Effector memory CD4-positive, alpha-beta T cell (primary cell): ENCODE results near the gene PIP.
"Not testable (repeated sequence)": the region's sequence is repeated elsewhere in the genome, so short reads cannot be mapped to it uniquely, and the experiment has no call there.

ENCODE experiments used
- DNase-seq, 3 donors: peaks; one replicate each; pipeline ENCODE4 v3.0.0-alpha.2; 2020
- H3K27ac ChIP-seq: 2 replicates; pipeline ENCODE4 v1.7.0; 2013; ENCODE audit warnings: mild to moderate bottlenecking, low read length, moderate library complexity; ENCODE audit not compliant: insufficient read depth, poor library complexity, severe bottlenecking
- H3K27me3 ChIP-seq: replicated peaks from 2 replicates; pipeline ENCODE4 v1.7.0; 2013; ENCODE audit warnings: mild to moderate bottlenecking, low read length; ENCODE audit not compliant: insufficient read depth, control insufficient read depth, poor library complexity, severe bottlenecking
- H3K36me3 ChIP-seq: 2 replicates; pipeline ENCODE4 v1.7.0; 2013; ENCODE audit warnings: mild to moderate bottlenecking, low read length, moderate library complexity; ENCODE audit not compliant: control insufficient read depth, insufficient read depth
- H3K4me1 ChIP-seq: 2 replicates; pipeline ENCODE4 v1.7.0; 2013; ENCODE audit warnings: low read length, mild to moderate bottlenecking; ENCODE audit not compliant: control insufficient read depth, insufficient read depth, poor library complexity, severe bottlenecking
- H3K4me3 ChIP-seq: 2 replicates; pipeline ENCODE4 v1.7.0; 2013; ENCODE audit warnings: low read length, low read depth, mild to moderate bottlenecking; ENCODE audit not compliant: insufficient read depth, poor library complexity, severe bottlenecking
- H3K9me3 ChIP-seq: 2 replicates; pipeline ENCODE4 v1.7.0; 2013; ENCODE audit warnings: mild to moderate bottlenecking, low read length, moderate library complexity; ENCODE audit not compliant: control insufficient read depth
- total RNA-seq, 3 donors: gene quantifications; one replicate each; lab custom pipeline; 2026; lab: John Stamatoyannopoulos, UW

Gene PIP, protein sequence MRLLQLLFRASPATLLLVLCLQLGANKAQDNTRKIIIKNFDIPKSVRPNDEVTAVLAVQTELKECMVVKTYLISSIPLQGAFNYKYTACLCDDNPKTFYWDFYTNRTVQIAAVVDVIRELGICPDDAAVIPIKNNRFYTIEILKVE
- total RNA-seq = 0 reads per million in 3 donors

- Histone ChIP-seq H3K4me1 (no peaks in the 10 kb centered on the region), H3K9me3 (no peaks in the 10 kb centered on the region), H3K4me3 (no peak within 1 kb of the TSS), H3K27me3 (no peaks in the 10 kb centered on the region), H3K27ac (no peak within 1 kb of the TSS), H3K36me3 (no peaks in the 10 kb centered on the region)
- DNase-seq = no peak
Measured at GRCh38 chr7:143131781-143132180, at the start of gene PIP. Gene PIP (plus strand): TSS chr7:143132077. CDS start chr7:143132117, 40 bp downstream.

- no peaks in the 10 kb centered on the region for H3K9me3 ChIP-seq
- no peak overlapping the region for H3K27ac ChIP-seq
- DNase-seq = no peak
- H3K27me3 ChIP-seq = no peaks in the 10 kb centered on the region
- H3K4me1 ChIP-seq = no peaks in the 10 kb centered on the region
- H3K4me3 ChIP-seq = no peak overlapping the region
- no peaks in the 10 kb centered on the region for H3K36me3 ChIP-seq
Measured at GRCh38 chr7:143085109-143085508, 46.8 kb upstream of the PIP start.

GRCh38 chr7:143085610-143086009, 46.3 kb upstream of the PIP start:
- H3K27ac ChIP-seq, H3K4me1 ChIP-seq, H3K27me3 ChIP-seq, DNase-seq, H3K9me3 ChIP-seq, H3K36me3 ChIP-seq, H3K4me3 ChIP-seq: not testable (repeated sequence)

- H3K4me3 ChIP-seq, H3K4me1 ChIP-seq, H3K27me3 ChIP-seq: not testable (repeated sequence)
Measured at GRCh38 chr7:143088549-143089231, 43.2 kb upstream of the PIP start.

DNA sequence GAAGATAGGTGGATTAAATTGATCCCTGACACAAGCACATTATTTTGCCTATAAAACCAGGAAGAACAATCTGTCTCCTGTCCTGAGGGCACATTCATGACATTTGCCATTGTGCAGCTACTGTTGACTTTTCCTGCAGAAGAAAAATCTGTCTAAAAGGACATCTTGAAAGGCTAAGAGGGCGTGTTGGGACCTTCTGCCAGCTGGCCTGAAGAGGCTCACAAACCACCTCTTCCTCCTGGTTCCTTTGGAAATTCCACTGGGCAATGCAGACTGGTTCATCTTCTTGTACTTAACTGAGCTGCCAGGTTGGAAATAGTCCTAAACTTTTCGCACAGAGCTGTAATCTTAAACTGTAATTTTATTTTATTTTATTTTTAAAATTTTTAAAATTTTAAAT, 35.7 kb upstream of the PIP start:
- Histone ChIP-seq H3K27me3 (no peaks in the 10 kb centered on the region), H3K9me3 (peaks cover 5% of the 10 kb centered on the region), H3K4me3 (no peak overlapping the region), H3K4me1 (no peaks in the 10 kb centered on the region), H3K27ac (no peak overlapping the region), H3K36me3 (no peaks in the 10 kb centered on the region)
- no peak for DNase-seq

More at GRCh38 chr7:143088549-143089231, 43.2 kb upstream of the PIP start:
- DNase-seq, H3K27ac ChIP-seq, H3K36me3 ChIP-seq, H3K9me3 ChIP-seq: not testable (repeated sequence)

DNA sequence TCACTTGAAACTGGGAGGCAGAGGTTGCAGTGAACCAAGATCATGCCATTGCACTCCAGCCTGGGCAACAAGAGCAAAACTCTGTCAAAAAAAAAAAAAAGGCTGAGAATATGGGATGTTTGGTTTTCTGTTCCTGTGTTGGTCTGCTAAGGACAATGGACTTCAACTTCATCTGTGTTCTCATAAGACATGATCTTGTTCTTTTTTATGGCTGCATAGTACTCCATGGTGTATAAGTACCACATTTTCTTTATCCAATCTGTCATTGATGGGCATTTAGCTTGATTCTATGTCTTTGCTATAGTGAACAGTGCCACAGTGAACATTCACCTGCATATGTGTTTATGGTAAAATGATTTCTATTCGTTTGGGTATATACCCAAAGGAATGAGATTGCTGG, 32.3 kb upstream of the PIP start:
- H3K27me3 ChIP-seq, H3K4me3 ChIP-seq, H3K4me1 ChIP-seq, H3K27ac ChIP-seq, H3K9me3 ChIP-seq, H3K36me3 ChIP-seq, DNase-seq: not testable (repeated sequence)

GRCh38 chr7:143104759-143105158, 27.1 kb upstream of the PIP start:
- Histone ChIP-seq H3K27me3 (no peaks in the 10 kb centered on the region), H3K9me3 (no peaks in the 10 kb centered on the region), H3K4me1 (no peaks in the 10 kb centered on the region), H3K27ac (no peak overlapping the region), H3K4me3 (no peak overlapping the region), H3K36me3 (no peaks in the 10 kb centered on the region)
- no peak for DNase-seq

DNA sequence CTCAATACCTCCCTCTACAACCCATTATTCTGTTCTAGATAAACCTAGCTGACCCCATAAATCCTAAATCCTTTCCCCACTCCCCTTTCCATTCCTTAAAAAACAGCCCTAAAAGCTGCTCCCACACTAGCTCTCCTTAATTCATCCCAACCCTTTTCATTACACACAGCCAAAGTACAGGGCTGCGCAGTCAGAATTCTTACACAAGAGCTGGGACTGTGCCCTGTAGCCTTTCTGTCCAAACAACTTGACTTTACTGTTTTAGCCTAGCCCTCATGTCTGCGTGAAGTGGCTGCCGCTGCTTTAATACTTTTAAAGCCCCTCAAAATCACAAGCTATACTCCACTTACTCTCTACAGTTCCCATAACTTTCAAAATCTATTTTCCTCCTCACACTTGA, 23.9 kb upstream of the PIP start:
- not testable (repeated sequence) for H3K27me3 ChIP-seq, H3K4me1 ChIP-seq, DNase-seq, H3K27ac ChIP-seq, H3K36me3 ChIP-seq, H3K4me3 ChIP-seq, H3K9me3 ChIP-seq

DNA sequence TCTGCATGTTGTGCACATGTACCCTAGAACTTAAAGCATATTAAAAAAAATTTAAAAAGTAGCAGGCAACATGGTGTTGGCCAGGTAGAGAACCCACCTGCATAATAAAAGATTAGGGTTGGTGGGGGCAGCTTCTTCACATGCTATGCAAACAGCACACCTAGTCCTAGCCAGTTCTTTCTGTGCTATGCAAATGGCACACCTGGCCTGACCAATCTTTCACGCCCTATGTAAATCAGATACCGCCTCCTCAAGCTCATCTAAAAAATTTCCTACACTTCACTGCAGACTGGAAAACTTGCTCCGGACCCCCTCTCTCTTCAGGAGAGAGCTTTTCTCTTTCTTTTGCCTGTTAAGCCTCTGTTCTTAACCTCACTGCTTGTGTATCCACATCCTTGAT, 14.5 kb upstream of the PIP start:
- H3K4me3 ChIP-seq = no peak overlapping the region
- H3K27ac ChIP-seq = no peak overlapping the region
- no peaks in the 10 kb centered on the region for H3K36me3 ChIP-seq
- H3K4me1 ChIP-seq = no peaks in the 10 kb centered on the region
- no peak for DNase-seq
- H3K9me3 ChIP-seq = no peaks in the 10 kb centered on the region
- no peaks in the 10 kb centered on the region for H3K27me3 ChIP-seq

- Histone ChIP-seq H3K4me3 (no peak overlapping the region), H3K4me1 (no peaks in the 10 kb centered on the region), H3K27ac (no peak overlapping the region), H3K9me3 (no peaks in the 10 kb centered on the region), H3K36me3 (no peaks in the 10 kb centered on the region), H3K27me3 (no peaks in the 10 kb centered on the region)
- DNase-seq = no peak
Measured at GRCh38 chr7:143120691-143121405, 11.0 kb upstream of the PIP start.
